ENCODE results near the gene THOC7. TPM values are rescaled to one million over a fixed set of nuclear protein-coding genes. Genes with fewer than 3 reads are reported as not detected.

The THOC7 gene
- polyA plus RNA-seq, 3 donors: 22.2 to 74.8 (median 70.1) TPM

- WGBS (ENCODE audit: insufficient coverage): no CpG with 5 or more reads among the region's 3 CpGs
- H3K4me1 ChIP-seq (ENCODE audit: control insufficient read depth in 1 of 2, insufficient read depth in 2 of 2, low read length in 2 of 2): peaks cover 11 to 12% of the 10 kb centered on the region in 2 donors
- Mint-ChIP-seq H3K36me3 (peaks cover 15 to 20% of the 10 kb centered on the region in 2 donors), H3K9me3 (no peaks in the 10 kb centered on the region), H3K27ac (no peak overlapping the region), H3K27me3 (ENCODE audit: low read depth in 3 of 3) (no peaks in the 10 kb centered on the region), H3K4me3 (no peak overlapping the region), H3K4me1 (peaks cover 32% of the 10 kb centered on the region)
- peaks cover 0 to 13% of the 10 kb centered on the region in 2 donors for H3K36me3 ChIP-seq (replicated peaks in 1 of 2; ENCODE audit: control insufficient read depth in 1 of 2, insufficient read depth in 2 of 2, low read length in 2 of 2)
- peak overlapping the region in 1 of 2 donors; percentile 35 for H3K27ac ChIP-seq (ENCODE audit: low read depth in 1 of 2, low read length in 2 of 2)
- TF ChIP-seq, protein P1, sequence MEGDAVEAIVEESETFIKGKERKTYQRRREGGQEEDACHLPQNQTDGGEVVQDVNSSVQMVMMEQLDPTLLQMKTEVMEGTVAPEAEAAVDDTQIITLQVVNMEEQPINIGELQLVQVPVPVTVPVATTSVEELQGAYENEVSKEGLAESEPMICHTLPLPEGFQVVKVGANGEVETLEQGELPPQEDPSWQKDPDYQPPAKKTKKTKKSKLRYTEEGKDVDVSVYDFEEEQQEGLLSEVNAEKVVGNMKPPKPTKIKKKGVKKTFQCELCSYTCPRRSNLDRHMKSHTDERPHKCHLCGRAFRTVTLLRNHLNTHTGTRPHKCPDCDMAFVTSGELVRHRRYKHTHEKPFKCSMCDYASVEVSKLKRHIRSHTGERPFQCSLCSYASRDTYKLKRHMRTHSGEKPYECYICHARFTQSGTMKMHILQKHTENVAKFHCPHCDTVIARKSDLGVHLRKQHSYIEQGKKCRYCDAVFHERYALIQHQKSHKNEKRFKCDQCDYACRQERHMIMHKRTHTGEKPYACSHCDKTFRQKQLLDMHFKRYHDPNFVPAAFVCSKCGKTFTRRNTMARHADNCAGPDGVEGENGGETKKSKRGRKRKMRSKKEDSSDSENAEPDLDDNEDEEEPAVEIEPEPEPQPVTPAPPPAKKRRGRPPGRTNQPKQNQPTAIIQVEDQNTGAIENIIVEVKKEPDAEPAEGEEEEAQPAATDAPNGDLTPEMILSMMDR (IDR thresholded peaks at IDR 0.05): no peak
- no peak overlapping the region for H3K4me3 ChIP-seq (replicated peaks in 1 of 3; ENCODE audit: low read depth in 2 of 3, low read length in 3 of 3)
- H2AFZ ChIP-seq (ENCODE audit: insufficient read depth, low read depth, low read length, poor library complexity, severe bottlenecking): no peak overlapping the region
- no peak overlapping the region for H3K4me2 ChIP-seq (replicated peaks; ENCODE audit: extremely low read depth, low read length, poor library complexity, severe bottlenecking)
- no peaks in the 10 kb centered on the region for H3K27me3 ChIP-seq (ENCODE audit: control insufficient read depth in 2 of 2, insufficient read depth in 2 of 2, low read length in 2 of 2)
- intact Hi-C loops (cut with micrococcal nuclease): loop anchor here in 1 of 2 donors (10.0 kb wide), 1 partner anchor 125 kb away; no protein-coding TSS in a partner anchor
- no peak overlapping the region for H3K9ac ChIP-seq (ENCODE audit: insufficient read depth, low read length, poor library complexity, severe bottlenecking)
- peaks cover 99% of the 10 kb centered on the region for H3K79me2 ChIP-seq (ENCODE audit: insufficient read depth, low read length)
- peaks cover 79% of the 10 kb centered on the region for H4K20me1 ChIP-seq (ENCODE audit: insufficient read depth, low read length)
- no peak for DNase-seq
- H3K9me3 ChIP-seq (replicated peaks in 1 of 2; ENCODE audit: control insufficient read depth in 1 of 2, insufficient read depth in 1 of 2, low read length in 2 of 2): no peaks in the 10 kb centered on the region
These were observed 6.5 kb upstream of the THOC7 start for GRCh38 chr3:63869940-63870614.

DNA sequence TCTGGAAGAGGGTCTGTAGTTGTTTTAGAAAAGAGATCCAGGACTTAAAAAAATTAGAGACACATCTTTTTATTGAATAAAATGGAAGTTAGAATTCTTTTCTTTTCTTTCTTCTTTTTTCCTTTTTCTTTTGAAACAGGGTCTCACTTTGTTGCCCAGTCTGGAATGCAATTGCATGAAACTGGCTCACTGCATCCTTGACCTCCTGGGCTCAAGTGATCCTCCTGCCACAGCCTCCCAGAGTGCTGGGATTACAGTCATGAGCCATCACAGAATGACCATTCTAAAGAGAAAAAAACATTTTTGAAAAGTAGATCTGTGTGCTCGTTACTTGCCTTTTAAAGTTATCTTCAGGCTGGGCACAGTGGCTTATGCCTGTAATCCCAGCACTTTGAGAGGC is 3.6 kb upstream of the THOC7 start:
- no peak overlapping the region for H3K9ac ChIP-seq (ENCODE audit: insufficient read depth, low read length, poor library complexity, severe bottlenecking)
- no peak overlapping the region for H3K4me3 ChIP-seq (replicated peaks in 1 of 3; ENCODE audit: low read depth in 2 of 3, low read length in 3 of 3)
- H3K27ac Mint-ChIP-seq: peak overlapping the region in 3 of 7 donors; percentile 15 to 80 (median 73)
- peaks cover 51% of the 10 kb centered on the region for H4K20me1 ChIP-seq (ENCODE audit: insufficient read depth, low read length)
- peaks cover 96% of the 10 kb centered on the region for H3K79me2 ChIP-seq (ENCODE audit: insufficient read depth, low read length)
- H3K4me1 Mint-ChIP-seq: peaks cover 35% of the 10 kb centered on the region
- H3K36me3 ChIP-seq (replicated peaks in 1 of 2; ENCODE audit: control insufficient read depth in 1 of 2, insufficient read depth in 2 of 2, low read length in 2 of 2): peaks cover 0 to 13% of the 10 kb centered on the region in 2 donors
- no peak overlapping the region for H3K27ac ChIP-seq (ENCODE audit: low read depth in 1 of 2, low read length in 2 of 2)
- H3K9me3 Mint-ChIP-seq: no peaks in the 10 kb centered on the region
- H3K4me3 Mint-ChIP-seq: no peak overlapping the region
- TF ChIP-seq, protein P1 (IDR thresholded peaks at IDR 0.05): no peak
- intact Hi-C loops (cut with micrococcal nuclease): loop anchor here in 1 of 2 donors (10.0 kb wide), 1 partner anchor 128 kb away; no protein-coding TSS in a partner anchor
- no peak overlapping the region for H2AFZ ChIP-seq (ENCODE audit: insufficient read depth, low read depth, low read length, poor library complexity, severe bottlenecking)
- peaks cover 0 to 3% (median 3%) of the 10 kb centered on the region in 3 donors for H3K27me3 Mint-ChIP-seq (ENCODE audit: low read depth in 3 of 3)
- WGBS (ENCODE audit: insufficient coverage): 100% methylated on average over 1 of the region's 1 CpG
- no peaks in the 10 kb centered on the region for H3K27me3 ChIP-seq (ENCODE audit: control insufficient read depth in 2 of 2, insufficient read depth in 2 of 2, low read length in 2 of 2)
- peaks cover 17 to 21% of the 10 kb centered on the region in 2 donors for H3K4me1 ChIP-seq (ENCODE audit: control insufficient read depth in 1 of 2, insufficient read depth in 2 of 2, low read length in 2 of 2)
- peaks cover 15 to 20% of the 10 kb centered on the region in 2 donors for H3K36me3 Mint-ChIP-seq
- no peak overlapping the region for H3K4me2 ChIP-seq (replicated peaks; ENCODE audit: extremely low read depth, low read length, poor library complexity, severe bottlenecking)
- H3K9me3 ChIP-seq (replicated peaks in 1 of 2; ENCODE audit: control insufficient read depth in 1 of 2, insufficient read depth in 1 of 2, low read length in 2 of 2): no peaks in the 10 kb centered on the region
- no peak for DNase-seq

Data from CD14-positive monocyte (primary cell).